CD4-positive, alpha-beta T cell treated with Interferon gamma for 1 hour (primary cell): ENCODE results near the gene SYTL5.

Source experiments
- DNase-seq: peaks from one replicate; pipeline ENCODE4 v3.0.0-alpha.2; 2020

SYTL5 gene

DNA sequence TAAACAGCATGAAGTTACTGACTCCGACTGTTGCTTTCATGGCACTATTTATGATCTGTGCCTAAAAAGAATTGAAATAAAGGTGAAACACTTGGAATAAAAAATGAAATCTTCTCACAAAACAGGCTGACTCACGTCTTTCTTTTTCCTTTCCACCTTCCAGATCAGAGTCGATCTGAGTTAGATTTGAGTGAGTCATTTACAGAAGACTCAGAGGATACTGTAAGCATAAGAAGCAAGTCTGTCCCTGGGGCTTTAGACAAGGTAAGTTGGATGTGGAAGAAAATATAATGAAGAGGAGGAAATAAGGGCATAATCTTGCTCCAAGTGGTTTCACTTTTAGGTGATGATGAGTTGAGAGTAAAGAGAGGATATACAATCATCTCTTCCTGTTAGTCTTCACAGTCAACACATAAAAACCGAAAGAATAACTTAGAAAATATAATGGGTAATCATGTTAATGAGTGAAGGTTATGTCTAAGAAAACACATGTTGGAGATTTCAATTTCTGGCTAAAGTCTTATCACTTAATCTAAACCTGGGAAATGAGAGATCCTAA lies 89.7 kb downstream of the SYTL5 start:
- DNase-seq, result no peak

- DNase-seq, result no peak
Observed at GRCh38 chrX:38099688-38100087, 93.3 kb downstream of the SYTL5 start.

- DNase-seq, result no peak
Observed at GRCh38 chrX:38102240-38102639, 95.9 kb downstream of the SYTL5 start.

- no peak for DNase-seq
Observed at GRCh38 chrX:38102875-38103274, 96.5 kb downstream of the SYTL5 start.

- no peak for DNase-seq
Observed at GRCh38 chrX:38103857-38104812, 97.8 kb downstream of the SYTL5 start.

GRCh38 chrX:38105216-38105725 lies 98.9 kb downstream of the SYTL5 start:
- DNase-seq, result no peak

- DNase-seq, result no peak
Observed at GRCh38 chrX:38106991-38107655, 100.8 kb downstream of the SYTL5 start.

DNA sequence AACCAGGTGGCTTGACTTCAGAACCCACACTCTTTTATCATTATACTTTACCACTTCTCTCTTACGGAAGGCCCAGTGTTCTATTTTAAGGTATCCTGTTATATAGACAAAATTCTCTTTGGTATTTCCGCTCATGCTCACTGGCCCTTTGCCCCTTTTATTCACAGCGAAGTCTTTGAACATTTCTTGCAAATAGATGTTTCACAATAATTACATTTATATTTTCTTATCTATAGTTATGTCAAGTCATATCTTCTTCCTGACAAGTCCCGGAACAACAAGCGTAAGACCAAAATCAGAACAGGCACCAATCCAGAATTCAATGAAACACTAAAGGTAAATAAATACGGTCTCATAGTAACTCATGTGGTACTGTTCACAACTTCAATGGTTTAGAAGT lies 102.0 kb downstream of the SYTL5 start:
- DNase-seq, result no peak

- DNase-seq, result no peak
Observed at GRCh38 chrX:38109042-38109898, 102.9 kb downstream of the SYTL5 start.

GRCh38 chrX:38110231-38110630 lies 103.9 kb downstream of the SYTL5 start:
- no peak for DNase-seq

- DNase-seq, result no peak
Observed at GRCh38 chrX:38111196-38111595, 104.8 kb downstream of the SYTL5 start.

- DNase-seq, result no peak
Observed at GRCh38 chrX:38112566-38112965, 106.2 kb downstream of the SYTL5 start.

GRCh38 chrX:38116706-38117105 lies 110.4 kb downstream of the SYTL5 start:
- DNase-seq, result no peak

- DNase-seq, result no peak
Observed at GRCh38 chrX:38117485-38117884, 111.1 kb downstream of the SYTL5 start.

DNA sequence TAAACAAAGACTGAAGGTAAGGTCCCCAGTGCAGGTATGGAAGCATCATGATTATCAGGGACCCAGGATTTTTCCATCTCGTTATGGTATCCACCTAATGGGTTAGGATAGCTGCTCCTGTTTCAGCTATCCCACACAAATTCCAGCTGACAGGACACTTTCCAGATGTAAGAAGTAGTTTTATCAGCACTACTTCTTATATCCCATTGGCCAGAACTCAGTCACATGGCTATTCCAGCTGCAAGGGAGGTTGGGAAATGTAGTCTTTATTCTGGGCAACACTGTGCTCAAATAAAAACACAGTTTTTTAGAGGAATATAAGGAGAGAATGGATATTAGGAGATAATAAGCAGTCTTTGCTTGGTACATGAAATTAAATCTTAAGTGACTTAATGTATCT lies 117.6 kb downstream of the SYTL5 start:
- no peak for DNase-seq

DNA sequence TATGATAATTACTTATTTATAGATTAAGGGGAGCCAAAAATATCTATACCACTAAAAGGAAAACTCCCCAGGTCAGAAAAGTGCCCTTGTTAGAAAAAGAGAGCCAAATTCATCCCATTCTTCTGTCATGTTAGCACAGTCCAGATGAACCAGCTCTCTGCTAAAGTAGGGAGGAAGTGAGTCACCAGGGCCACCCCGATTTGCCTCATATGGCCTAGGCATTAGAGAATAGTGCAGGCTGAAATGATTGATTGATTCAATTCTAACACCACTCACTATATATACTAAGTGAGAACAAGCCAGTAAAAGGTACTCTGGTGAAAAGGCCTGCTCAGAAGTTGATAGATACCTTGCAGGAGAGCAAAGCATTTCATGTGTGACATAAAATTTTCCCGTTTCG lies 119.8 kb downstream of the SYTL5 start:
- no peak for DNase-seq

- DNase-seq, result no peak
Observed at GRCh38 chrX:38127961-38128360, 121.6 kb downstream of the SYTL5 start.

DNA sequence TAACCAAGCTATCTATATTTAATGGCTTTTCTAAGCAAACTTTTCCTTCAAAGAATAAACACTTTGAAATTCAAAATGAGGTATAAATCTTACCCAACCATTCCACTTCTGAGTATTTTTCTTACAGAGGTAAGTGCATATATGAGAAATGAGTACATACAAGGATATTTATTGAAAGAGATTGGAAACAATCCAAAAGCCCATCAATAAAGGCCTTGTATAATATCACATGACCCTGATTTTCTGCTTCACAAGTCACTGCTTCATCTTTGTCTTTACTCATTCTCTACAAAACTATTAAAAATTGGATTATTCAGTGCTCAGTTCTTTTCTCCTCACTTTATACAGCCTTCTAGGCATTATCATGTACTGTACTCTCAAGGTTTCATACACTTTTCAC lies 123.0 kb downstream of the SYTL5 start:
- DNase-seq, result no peak

DNA sequence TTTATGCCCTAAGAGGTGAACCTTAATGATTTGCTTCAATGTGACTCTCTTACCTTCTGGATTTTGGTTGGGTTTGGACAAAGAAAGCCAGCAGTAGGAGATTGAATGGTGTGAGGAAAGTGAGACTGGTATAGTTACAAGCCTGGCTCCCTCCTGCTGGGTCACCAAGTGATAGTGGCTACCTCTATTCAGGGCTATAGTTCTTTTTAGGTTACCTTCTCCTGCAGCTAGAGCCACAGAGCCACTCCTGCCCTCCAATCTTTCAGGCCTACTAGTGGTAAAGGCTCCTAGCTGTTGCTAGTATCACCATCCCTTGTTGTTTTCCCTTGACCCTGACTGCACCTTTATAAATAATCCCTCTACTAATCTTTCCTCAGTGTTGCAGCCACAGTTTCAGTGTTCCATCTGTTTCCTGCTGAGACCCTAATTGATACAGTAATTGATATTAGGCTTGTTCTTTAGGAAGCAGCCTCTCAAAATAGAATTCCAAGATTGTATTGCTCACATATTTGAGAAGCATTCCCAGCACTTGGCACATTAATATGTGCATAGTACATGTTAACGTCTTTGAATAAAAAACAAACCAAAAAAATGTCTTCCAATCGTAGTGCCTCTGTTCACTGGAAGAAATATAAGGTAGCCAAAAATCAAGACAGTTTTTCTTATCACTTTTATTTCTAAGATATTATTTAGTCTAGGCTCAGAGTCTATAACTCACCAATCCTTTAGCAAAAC lies 132.0 kb downstream of the SYTL5 start:
- no peak for DNase-seq

- no peak for DNase-seq
Observed at GRCh38 chrX:38138900-38139299, 132.5 kb downstream of the SYTL5 start.

- DNase-seq, result no peak
Observed at GRCh38 chrX:38142610-38143009, 136.3 kb downstream of the SYTL5 start.

DNA sequence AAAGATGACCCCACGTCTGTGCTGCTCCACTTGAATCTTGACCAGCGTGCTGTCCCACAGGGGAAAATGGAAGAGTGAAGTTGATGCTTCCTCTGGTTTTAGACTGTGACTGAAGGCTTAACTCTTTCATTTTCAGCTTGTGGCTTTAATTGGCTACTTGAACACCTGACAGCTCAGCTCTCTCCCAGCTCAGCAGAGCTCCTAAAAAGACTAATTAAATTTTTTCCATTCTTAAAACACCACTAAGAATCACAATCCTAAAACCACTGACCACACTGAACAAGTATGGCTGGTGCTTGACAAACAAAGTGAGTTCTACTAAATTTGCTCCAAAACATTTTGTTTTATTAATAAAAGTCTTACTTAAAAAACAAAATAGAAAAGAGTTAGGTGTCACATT lies 142.7 kb downstream of the SYTL5 start:
- DNase-seq, result no peak
